HG03039 (cell line): ENCODE measurements around the gene CDC42SE2.
"Not testable (repeated sequence)": the region's sequence is repeated elsewhere in the genome, so short reads cannot be mapped to it uniquely, and the experiment has no call there.

ENCODE experiments used
- ATAC-seq: cut with Tn5 transposase; IDR thresholded peaks from one replicate; pipeline ENCODE4 v1.9.1; 2021; ENCODE audit warnings: mild to moderate bottlenecking, moderate library complexity; ENCODE audit not compliant: unreplicated experiment

The CDC42SE2 gene

DNA sequence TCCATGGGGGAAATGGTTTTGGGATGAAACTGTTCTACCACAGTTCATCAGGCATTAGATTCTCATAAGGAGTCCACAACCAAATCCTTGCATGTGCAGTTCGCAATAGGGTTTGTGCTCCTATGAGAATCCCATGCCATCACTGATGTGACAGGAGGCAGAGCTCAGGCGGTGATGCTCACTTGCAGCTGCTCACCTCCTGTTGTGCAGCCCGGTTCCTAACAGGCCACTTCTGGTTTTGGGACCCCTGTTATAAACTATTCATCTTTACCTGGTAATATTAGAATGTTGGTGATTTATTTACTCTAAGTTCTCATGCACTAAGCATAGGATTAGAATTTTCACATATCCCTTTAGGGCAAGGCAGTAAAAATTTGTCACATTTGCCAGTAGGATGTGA, 122.3 kb downstream of the CDC42SE2 start:
- no peak for ATAC-seq

- no peak for ATAC-seq
Observed at GRCh38 chr5:131386779-131387178, 122.9 kb downstream of the CDC42SE2 start.

- ATAC-seq = no peak
Observed at GRCh38 chr5:131387255-131387654, 123.4 kb downstream of the CDC42SE2 start.

DNA sequence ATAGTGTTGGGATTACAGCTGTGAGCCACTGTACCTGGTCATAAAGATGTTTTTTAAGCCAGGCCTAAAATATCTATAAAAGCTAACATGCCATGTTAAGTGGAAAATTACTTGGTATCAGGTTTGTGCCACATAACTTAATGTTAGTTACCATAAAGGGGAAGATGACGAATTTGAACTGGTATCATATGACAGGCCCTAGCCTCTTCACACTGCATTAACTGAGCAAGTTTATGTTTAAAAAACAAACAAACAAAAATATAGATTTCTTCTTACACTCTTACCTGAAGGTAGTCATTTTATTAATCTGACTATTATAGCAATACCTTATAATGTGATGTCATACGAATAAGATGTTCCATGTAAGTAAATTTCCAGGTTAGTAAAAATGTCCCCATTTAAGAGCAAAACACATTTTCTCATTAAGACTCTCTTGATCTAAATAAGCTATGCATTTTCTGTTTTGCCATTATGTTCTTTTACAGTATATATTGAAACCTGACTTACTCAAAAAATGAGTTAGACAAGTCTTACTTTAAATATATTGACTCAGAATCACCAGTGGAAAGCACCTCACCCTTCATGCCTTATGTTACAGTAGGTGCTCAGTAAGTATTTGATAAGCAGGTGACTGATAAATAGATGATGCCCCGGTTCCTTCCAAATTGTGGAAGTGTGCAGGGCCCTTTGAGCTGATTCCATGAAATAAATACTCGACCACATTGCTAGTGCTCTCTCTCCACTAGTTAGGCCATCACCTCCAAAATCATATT, 125.4 kb downstream of the CDC42SE2 start:
- peak; percentile 47 for ATAC-seq

- no peak for ATAC-seq
Observed at GRCh38 chr5:131389869-131390265, 126.0 kb downstream of the CDC42SE2 start.

DNA sequence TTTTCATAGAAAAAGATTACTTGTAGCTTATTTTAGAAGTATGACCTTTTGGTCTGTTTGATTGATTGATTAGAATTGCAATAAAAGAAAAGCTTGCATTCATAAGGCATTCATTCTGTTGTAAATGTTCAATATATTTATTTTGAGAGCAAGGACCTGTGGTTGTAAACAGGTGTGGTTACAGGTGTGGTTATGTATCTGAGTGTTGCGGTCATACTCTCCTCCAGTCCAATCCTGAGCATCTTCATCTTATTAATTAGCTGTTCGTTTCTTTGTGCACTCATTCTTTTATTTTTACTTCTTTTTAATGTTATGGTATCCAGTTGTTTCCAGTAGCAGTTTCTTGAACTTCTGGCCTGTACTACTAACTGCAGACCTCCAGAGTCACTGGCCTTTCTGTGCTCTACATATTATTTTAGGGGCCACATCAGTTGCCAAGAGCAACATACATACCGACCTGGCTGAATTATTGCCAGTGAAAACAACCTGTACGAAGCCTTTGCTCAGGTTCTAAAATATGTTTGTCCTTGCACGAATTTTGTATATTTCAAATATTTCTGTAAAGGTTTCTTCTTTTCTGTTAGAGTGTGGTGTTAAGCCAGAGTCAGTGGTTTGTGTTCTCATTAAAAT, 128.7 kb downstream of the CDC42SE2 start:
- no peak for ATAC-seq

DNA sequence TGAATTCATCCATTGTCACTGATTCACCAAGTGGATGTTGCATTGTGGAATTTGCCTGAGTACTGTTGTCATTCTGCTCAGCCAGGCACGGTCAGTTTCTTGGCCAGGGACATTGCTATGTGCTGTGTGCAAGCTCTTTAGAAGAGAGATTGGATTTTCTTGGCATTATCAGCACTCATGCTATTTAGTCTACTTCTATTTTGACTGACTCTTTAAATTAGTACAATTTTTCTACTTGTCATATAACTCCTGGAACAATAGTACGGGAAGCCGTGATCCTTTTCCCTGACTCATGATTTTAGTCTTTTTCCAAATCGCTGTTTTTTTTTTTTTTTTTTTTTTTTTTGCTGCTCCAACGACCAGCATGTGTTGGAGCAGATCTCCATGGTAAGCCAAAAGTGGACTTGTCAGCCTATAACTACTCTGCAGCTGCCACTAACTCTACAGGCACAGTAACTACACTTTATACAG, 129.7 kb downstream of the CDC42SE2 start:
- no peak for ATAC-seq

DNA sequence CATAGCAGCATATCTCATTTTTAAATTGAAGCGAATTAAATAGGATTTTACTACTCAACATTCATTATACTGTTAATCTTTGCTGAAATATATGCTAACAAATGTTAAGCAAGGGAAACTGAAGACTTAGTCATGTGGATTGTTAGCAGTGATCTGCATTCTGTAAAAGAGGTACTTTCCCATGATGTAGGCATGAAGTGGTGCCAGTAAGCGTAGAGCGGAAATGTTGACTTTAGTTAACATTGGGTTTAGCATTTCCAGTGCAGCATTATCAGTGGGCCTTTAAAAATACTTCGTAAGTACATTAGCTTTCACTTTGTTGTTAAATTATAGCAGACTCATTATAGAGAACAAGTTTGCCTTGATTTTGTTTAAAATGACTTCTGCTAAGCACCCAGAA, 130.3 kb downstream of the CDC42SE2 start:
- peak; percentile 47 for ATAC-seq

GRCh38 chr5:131396015-131396414, 132.2 kb downstream of the CDC42SE2 start:
- ATAC-seq = peak; percentile 87

GRCh38 chr5:131396630-131397273, 132.9 kb downstream of the CDC42SE2 start:
- no peak for ATAC-seq

DNA sequence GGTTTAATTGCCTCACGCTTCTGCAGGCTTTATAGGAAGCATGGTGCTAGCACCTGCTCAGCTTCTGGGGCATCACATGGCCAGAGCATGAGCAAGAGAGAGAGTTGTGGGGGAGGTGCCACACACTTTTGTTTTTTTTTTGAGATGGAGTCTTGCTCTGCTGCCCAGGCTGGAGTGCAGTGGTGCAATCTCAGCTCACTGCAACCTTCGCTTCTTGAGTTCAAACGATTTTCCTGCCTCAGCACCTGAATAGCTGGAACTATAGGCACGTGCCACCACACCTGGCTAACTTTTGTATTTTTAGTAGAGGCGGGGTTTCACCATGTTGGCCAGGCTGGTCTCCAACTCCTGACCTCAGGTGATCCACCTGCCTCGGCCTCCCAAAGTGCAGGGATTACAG, 135.2 kb downstream of the CDC42SE2 start:
- ATAC-seq = not testable (repeated sequence)

- ATAC-seq = no peak
Observed at GRCh38 chr5:131400585-131400984, 136.7 kb downstream of the CDC42SE2 start.

DNA sequence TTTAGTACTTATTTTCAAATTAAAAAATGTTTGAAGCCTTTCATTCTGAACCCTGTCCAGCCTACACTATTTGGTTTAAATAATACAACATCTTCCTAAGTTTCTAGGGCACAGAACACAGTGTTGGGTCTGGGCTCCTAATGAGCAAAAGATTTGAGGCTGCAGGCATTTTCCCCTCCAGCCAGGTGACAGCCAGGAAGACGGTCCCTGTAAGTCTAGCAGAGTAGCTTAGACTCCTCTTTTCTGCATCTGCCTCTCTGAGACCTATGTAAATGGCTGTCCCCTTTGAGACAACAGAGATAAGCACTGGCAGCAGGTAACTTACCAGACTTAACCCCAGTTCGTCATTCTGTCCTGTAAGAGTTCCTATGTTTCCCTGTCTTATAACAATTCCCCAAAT, 141.8 kb downstream of the CDC42SE2 start:
- no peak for ATAC-seq

GRCh38 chr5:131406076-131406475, 142.2 kb downstream of the CDC42SE2 start:
- ATAC-seq = no peak

DNA sequence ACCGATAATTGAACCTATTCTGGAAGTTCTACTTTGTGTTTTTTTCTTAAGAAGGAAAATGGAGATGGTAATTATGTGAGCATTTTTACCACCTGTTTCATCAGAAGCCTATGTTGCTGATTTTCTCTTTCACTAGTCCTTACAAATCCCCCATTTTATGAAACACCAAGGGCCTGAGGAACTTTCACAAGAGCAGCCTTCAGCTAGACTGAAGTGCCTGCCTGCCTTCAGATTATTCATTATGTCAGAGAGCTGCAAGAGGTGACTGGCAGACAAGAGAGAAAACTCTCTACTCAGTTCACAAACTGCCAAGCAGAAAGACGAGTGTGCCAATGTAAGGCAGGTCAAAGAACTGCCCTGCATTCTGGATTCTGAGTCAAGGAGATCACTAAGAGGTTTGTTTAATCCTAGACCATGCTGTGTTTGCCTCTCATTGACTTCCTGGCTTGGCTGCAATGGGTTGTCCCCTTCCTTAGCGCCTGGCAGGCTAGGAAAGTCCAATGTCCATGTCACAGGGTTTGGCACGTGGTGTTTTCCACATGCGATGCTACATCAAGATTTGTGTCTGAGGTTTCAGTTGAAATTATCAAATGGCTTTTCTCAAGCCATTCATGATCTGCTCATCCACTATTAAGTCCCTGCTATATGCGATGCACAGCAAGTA, 143.3 kb downstream of the CDC42SE2 start:
- ATAC-seq = no peak

DNA sequence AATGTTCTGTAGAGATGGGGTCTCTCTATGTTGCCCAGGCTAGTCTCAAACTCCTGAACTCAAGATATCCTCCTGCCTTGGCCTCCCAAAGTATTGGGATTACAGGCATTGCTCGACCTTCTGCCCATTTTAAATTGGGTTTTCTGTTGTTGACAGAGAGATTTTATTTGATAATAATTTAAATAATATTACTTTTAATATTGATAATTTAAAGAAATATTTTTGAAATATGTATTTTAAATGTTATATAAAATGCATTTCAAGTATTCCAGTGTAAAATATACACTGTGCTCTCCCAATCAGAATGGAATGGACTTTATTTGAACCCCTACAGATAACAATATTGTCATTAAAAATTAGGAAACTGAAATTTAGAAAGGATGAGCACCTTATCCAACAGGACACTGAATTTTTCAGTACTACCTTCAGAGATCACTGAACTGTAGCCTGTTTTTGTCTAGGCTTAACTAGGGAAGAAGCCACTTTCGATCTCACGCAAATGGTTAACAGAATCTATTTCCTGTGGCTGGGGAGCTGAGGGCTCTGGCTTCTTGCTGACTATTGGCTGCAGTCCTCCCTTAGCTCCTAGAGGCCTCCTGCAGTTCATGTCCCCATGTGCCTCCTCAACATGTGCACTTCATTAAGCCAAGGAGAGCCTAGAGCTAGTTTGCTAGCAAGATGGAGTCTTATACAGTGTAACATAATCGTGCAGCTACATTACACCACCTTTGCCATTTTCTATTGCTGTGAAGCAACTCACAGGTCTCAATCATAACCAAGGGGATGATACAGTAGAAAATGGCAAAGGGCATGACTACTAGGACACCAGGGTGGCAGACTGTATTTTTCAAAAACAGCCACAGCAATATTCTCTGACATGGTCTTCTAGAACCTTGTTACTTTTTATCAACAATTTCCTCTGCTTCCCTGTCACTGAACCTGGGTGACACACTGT, 150.0 kb downstream of the CDC42SE2 start:
- peak; percentile 64 for ATAC-seq

DNA sequence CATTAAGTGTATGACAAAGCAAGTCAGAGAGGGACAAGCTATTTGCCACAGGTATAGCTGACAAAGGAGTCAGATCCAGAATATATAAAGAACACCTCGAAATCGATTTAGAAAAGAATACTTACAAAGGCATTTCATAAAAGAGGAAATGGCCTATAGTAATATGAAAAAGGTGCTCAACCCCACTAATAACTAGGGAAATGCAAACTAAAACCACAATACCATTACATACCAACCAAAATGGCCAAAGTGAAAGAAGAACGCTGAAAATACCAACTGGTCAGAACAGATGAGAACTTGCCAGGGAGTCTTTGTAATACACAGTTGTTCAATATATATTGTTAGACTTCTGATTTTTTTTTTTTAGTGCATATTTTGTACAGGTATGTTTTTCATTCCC, 152.9 kb downstream of the CDC42SE2 start:
- peak; percentile 56 for ATAC-seq

DNA sequence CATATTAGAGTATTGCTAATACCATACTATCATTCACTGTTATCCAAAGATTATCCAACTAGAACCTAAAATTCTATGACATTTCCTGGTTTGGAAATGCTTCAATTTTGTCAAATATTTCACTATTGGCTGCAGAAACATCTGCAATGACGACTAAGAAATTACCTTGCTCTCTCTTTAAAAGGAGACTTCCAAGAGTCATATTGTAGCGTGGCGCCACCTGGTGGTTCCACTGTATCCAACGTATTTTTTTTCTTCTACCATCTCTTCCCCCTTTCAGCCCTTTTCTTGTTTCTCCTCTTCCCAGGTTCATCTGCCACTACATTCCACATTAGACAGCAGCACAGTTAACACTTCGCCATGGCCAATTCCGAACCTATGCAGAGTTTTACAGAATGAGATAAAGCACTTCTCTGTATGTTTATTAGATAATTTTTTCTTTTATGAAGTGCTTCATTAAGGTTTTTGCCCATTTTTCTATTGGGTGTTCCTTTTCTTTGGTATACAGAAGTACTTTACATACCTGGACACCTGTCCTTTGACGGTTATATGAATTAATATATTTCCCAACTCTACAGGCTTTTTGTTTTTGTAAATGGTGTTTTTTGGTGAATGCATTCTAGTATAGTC, 153.5 kb downstream of the CDC42SE2 start:
- peak; percentile 25 for ATAC-seq

DNA sequence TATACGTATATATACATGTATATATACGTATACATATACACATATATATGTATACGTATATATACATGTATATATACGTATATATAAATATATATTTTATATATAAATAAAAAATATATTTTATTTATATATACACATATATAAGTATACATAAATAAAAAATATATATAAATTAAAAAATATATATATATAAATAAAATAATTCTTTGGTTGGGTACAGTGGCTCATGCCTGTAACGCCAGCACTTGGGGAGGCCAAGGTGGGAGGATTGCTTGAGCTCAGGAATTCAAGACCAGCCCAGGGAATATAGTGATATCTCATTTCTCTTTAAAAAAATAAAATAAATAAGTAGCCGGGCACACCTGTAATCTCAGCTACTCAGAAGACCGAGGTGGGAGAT, 155.0 kb downstream of the CDC42SE2 start:
- ATAC-seq = no peak

DNA sequence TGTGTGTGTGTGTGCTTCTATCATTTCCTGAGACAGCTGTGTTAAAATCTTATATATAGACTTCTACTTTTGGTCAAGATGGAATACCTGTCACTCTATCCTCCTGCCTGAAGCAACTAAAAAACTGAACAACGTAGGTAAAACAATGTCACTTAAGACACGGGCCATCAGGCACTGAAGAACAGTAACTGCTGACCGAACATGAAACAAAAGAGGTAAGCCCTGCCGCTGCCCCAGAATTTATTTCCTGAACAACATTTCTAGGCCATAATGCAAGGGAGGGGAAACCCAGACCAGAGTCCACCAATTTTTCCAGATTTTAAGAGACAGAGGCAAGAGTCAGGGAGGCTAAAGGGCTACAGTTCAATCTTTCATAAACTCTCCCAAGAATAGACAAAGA, 156.0 kb downstream of the CDC42SE2 start:
- no peak for ATAC-seq
